Heart right ventricle (tissue), 16 donors: Measurements from ENCODE around the gene PDS5B. TPM values are rescaled to one million over a fixed set of nuclear protein-coding genes. Genes with fewer than 3 reads are reported as not detected.
"Not testable (repeated sequence)": the region's sequence is repeated elsewhere in the genome, so short reads cannot be mapped to it uniquely, and the experiment has no call there.

ENCODE experiments used
- ATAC-seq, 8 donors: fragments of 200-7000 bp; cut with Tn5 transposase; one replicate each; pipeline ENCODE4 v1.9.1; 2020; ENCODE audit warnings: mild to moderate bottlenecking in 8 of 8, moderate library complexity in 8 of 8, moderate number of reproducible peaks in 1 of 8
- DNase-seq, 2 donors: peaks; one replicate each; pipeline ENCODE4 v3.0.0-alpha.2; 2020
- H3K27ac ChIP-seq, 10 donors: fragments of 200-600 bp; sonication (generic) in 2 of 10; one replicate each; pipeline versions ENCODE4 v1.5.0 to v1.8.0; 2020 to 2022; ENCODE audit warnings: mild to moderate bottlenecking in 3 of 10
- H3K27me3 ChIP-seq, 7 donors: fragments of 200-600 bp; one replicate each; pipeline ENCODE4 v1.8.0; 2021 to 2022; ENCODE audit warnings: mild to moderate bottlenecking in 2 of 7
- H3K36me3 ChIP-seq, 9 donors: fragments of 200-600 bp; sonication (generic) in 1 of 9; one replicate each; pipeline versions ENCODE4 v1.5.0 to v1.8.0; 2020 to 2022; ENCODE audit warnings: mild to moderate bottlenecking in 2 of 9
- H3K4me1 ChIP-seq, 9 donors: fragments of 200-600 bp; sonication (generic) in 1 of 9; one replicate each; pipeline versions ENCODE4 v1.5.0 to v1.8.0; 2020 to 2022; ENCODE audit warnings: mild to moderate bottlenecking in 4 of 9
- H3K4me3 ChIP-seq, 10 donors: fragments of 200-600 bp; sonication (generic) in 2 of 10; one replicate each; pipeline versions ENCODE4 v1.5.0 to v1.8.0; 2020 to 2022; ENCODE audit warnings: mild to moderate bottlenecking in 7 of 10, moderate library complexity in 2 of 10
- H3K9me3 ChIP-seq, 11 donors: fragments of 200-600 bp in 10 of 11; sonication (generic) in 2 of 11; one replicate each; pipeline versions ENCODE4 v1.5.0 to v1.8.0; 2013 to 2022; ENCODE audit warnings: mild to moderate bottlenecking in 2 of 11, control low read depth in 1 of 11, moderate library complexity in 1 of 11
- CTCF ChIP-seq, 9 donors: fragments of 200-600 bp; sonication (generic) in 2 of 9; IDR thresholded peaks; one replicate each; pipeline versions ENCODE4 v1.5.0 to v1.8.0; 2021 to 2022; ENCODE audit warnings: antibody characterized with exemption in 9 of 9, mild to moderate bottlenecking in 5 of 9, moderate library complexity in 1 of 9
- WGBS, 2 donors: extraction: QIAGEN DNeasy Blood & Tissue Kit; methylation state at CpG; one replicate each; pipeline ENCODE4 v1.1.7; 2013; ENCODE audit warnings: inconsistent platforms in 1 of 2; 5-methylcytosine and 5-hydroxymethylcytosine counted together
- intact Hi-C, 10 donors: fragments of 100-400 bp; cut with DNase I; formaldehyde crosslinking; loops; one replicate each; pipeline versions ENCODE4 v1.11.1 to v1.14.2; 2022
- polyA plus RNA-seq, 2 donors: library from polyadenylated mRNA; stranded (reverse); fragments of 200-250 nt; gene quantifications; one replicate each; pipeline ENCODE4 v1.2.3, GENCODE V29; 2013
- total RNA-seq, 10 donors: library from RNA; stranded (reverse); fragmentation: NEBNext Ultra II Directional in 3 of 10; extraction: Animal tissue kit (Norgen Biotek cat#: 25700) in 3 of 10; gene quantifications; one replicate each; pipeline versions ENCODE4 v1.2.1 to v1.2.4, GENCODE V29; 2021 to 2023
- donor health status: Arrhythmogenic right ventricular cardiomyopathy.
- donor health status: ischemic (EF 13 %, LVEDD 7.1; RV severe dilation, severe dysfunction).
- donor health status: healthy with polysubstance abuse.
- donor health status: DM: no; HTN: yes; CAD: no.
- donor health status: DM: no; HTN: no; CAD: no.
- donor health status: ischemic (EF 25% LVEDD 6.9; RV normal size, moderate dysfunction).
- donor health status: ischemic (EF 25% LVEDD 5.7; RV mildly dilated, moderate dysfunction).
- donor health status: healthy.
- donor health status: DM: yes; HTN: yes; CAD: no.
- donor health status: Ischemic cardiomyopathy.
- donor health status: ischemic (EF 35%, LVEDD 5.7; RV mildly dilated, moderate dysfunction).
- donor health status: nonischemic (EF 11% LVEDD 7.7; RV severe dilation, severe dysfunction).
- donor health status: DM: yes; HTN: yes; CAD: no.
- donor health status: PGD.
- donor health status: ischemic (EF 29% LVEDD 5.4; RV normal size, mild dysfunction).
- donor health status: nonischemic (EF 23%, LVEDD 6.1; RV moderate dilation, normal function).

PDS5B gene
- total and polyA plus RNA-seq, 12 donors: 5.6 to 29.6 (median 19.9) TPM

- no peaks in the 10 kb centered on the region for H3K4me1 ChIP-seq
- intact Hi-C loops: no loop called here
- H3K27ac ChIP-seq: no peak overlapping the region
- no peaks in the 10 kb centered on the region for H3K9me3 ChIP-seq
- WGBS, 2 donors: 94 to 95% methylated on average over 2 of the region's 2 CpGs
- DNase-seq: no peak
- no peak overlapping the region for H3K4me3 ChIP-seq
- ATAC-seq: no peak
- no peak for TF ChIP-seq CTCF (IDR thresholded peaks at IDR 0.05)
- peaks cover 0 to 62% (median 3%) of the 10 kb centered on the region in 9 donors for H3K36me3 ChIP-seq
- no peaks in the 10 kb centered on the region for H3K27me3 ChIP-seq
These were observed 109.5 kb downstream of the PDS5B start for GRCh38 chr13:32695602-32696250.

GRCh38 chr13:32707471-32707870 is 121.2 kb downstream of the PDS5B start:
- no peak overlapping the region for H3K27ac ChIP-seq
- H3K27me3 ChIP-seq: no peaks in the 10 kb centered on the region
- ATAC-seq (no peak), DNase-seq (no peak)
- no peak for TF ChIP-seq CTCF (IDR thresholded peaks at IDR 0.05)
- WGBS, 2 donors: 74 to 84% methylated on average over 4 of the region's 4 CpGs
- H3K36me3 ChIP-seq: peaks cover 0 to 91% (median 34%) of the 10 kb centered on the region in 9 donors
- peaks cover 0 to under 1% (median 0%) of the 10 kb centered on the region in 11 donors for H3K9me3 ChIP-seq
- H3K4me3 ChIP-seq: no peak overlapping the region
- no peaks in the 10 kb centered on the region for H3K4me1 ChIP-seq
- intact Hi-C loops: no loop called here

- intact Hi-C loops: no loop called here
These were observed 127.1 kb downstream of the PDS5B start for GRCh38 chr13:32713397-32713796.

GRCh38 chr13:32716201-32716600 is 129.9 kb downstream of the PDS5B start:
- H3K27ac ChIP-seq, H3K4me1 ChIP-seq, H3K27me3 ChIP-seq, intact Hi-C loops, ATAC-seq, H3K4me3 ChIP-seq, DNase-seq: not testable (repeated sequence)
- H3K36me3 ChIP-seq: peaks cover 0 to 55% (median 29%) of the 10 kb centered on the region in 9 donors
- H3K9me3 ChIP-seq: peaks cover 0 to 25% (median 11%) of the 10 kb centered on the region in 11 donors
- WGBS, 2 donors: 93 to 96% methylated on average over 18 to 21 of the region's 21 CpGs

More at GRCh38 chr13:32713397-32713796, 127.1 kb downstream of the PDS5B start:
- Histone ChIP-seq H3K27me3 (no peaks in the 10 kb centered on the region), H3K4me3 (no peak overlapping the region), H3K36me3 (peaks cover 0 to 73% (median 45%) of the 10 kb centered on the region in 9 donors), H3K4me1 (no peaks in the 10 kb centered on the region), H3K27ac (no peak overlapping the region), H3K9me3 (peaks cover 0 to 25% (median 11%) of the 10 kb centered on the region in 11 donors)
- TF ChIP-seq CTCF (IDR thresholded peaks at IDR 0.05): no peak
- DNase-seq (no peak), ATAC-seq (no peak)

GRCh38 chr13:32720026-32720425 is 133.8 kb downstream of the PDS5B start:
- Histone ChIP-seq H3K4me1 (peaks cover 0 to 8% (median 0%) of the 10 kb centered on the region in 9 donors), H3K27ac (no peak overlapping the region), H3K9me3 (peaks cover 0 to 4% (median 0%) of the 10 kb centered on the region in 11 donors), H3K27me3 (no peaks in the 10 kb centered on the region), H3K36me3 (peaks cover 0 to 20% (median 4%) of the 10 kb centered on the region in 9 donors), H3K4me3 (no peak overlapping the region)
- no peak for DNase-seq
- no peak for TF ChIP-seq CTCF (IDR thresholded peaks at IDR 0.05)
- no peak for ATAC-seq
- intact Hi-C loops: no loop called here
- WGBS, 2 donors: 71 to 90% methylated on average over 2 of the region's 2 CpGs

- DNase-seq, H3K27ac ChIP-seq, H3K27me3 ChIP-seq, intact Hi-C loops, H3K9me3 ChIP-seq, H3K4me3 ChIP-seq, ATAC-seq: not testable (repeated sequence)
- WGBS, 2 donors: 95 to 98% methylated on average over 42 to 55 of the region's 58 CpGs
- Histone ChIP-seq H3K36me3 (peaks cover 0 to 13% (median 4%) of the 10 kb centered on the region in 9 donors), H3K4me1 (peaks cover 0 to 13% (median 0%) of the 10 kb centered on the region in 9 donors)
These were observed 135.1 kb downstream of the PDS5B start for GRCh38 chr13:32721131-32722034.
